CD4-positive, alpha-beta T cell (primary cell): ENCODE measurements around the gene DOCK2. TPM values are rescaled to one million over a fixed set of nuclear protein-coding genes. Genes with fewer than 3 reads are reported as not detected.

Experiments used
- ATAC-seq: fragments of 200-7000 bp; cut with Tn5 transposase; one replicate; pipeline ENCODE4 v1.10.0; 2022; ENCODE audit warnings: mild to moderate bottlenecking; ENCODE audit not compliant: poor library complexity
- CTCF ChIA-PET: fragments of 350-600 bp; sonication (Branson Sonifier 250); formaldehyde crosslinking; loops from one replicate; lab custom pipeline; 2021; ENCODE audit warnings: antibody characterized with exemption, inconsistent platforms; lab: Charles Lee
- POLR2A ChIA-PET: fragments of 350-600 bp; sonication (Branson Sonifier 250); formaldehyde crosslinking; loops from one replicate; lab custom pipeline; 2021; ENCODE audit warnings: antibody characterized with exemption, inconsistent platforms; lab: Charles Lee
- DNase-seq, 14 experiments: peaks; one replicate each; pipeline ENCODE4 v3.0.0-alpha.2; 2013 to 2020; ENCODE audit warnings: mixed read lengths in 2 of 14
- H3K27ac ChIP-seq, 2 donors: one replicate each; pipeline versions ENCODE4 v1.5.1 to v1.7.0; 2013; ENCODE audit warnings: low read length in 2 of 2, low read depth in 1 of 2, mild to moderate bottlenecking in 1 of 2
- H3K27me3 ChIP-seq, 2 experiments: 1 replicate in 1 of 2; 2 replicates in 1 of 2; pipeline versions ENCODE4 v1.6.1 to v1.7.0; 2013; ENCODE audit warnings: low read length in 2 of 2, control low read depth in 1 of 2, mild to moderate bottlenecking in 1 of 2, moderate library complexity in 1 of 2; ENCODE audit not compliant: insufficient read depth in 2 of 2, control insufficient read depth in 1 of 2
- H3K36me3 ChIP-seq: one replicate; pipeline ENCODE4 v1.6.1; 2013; ENCODE audit warnings: low read length, control low read depth; ENCODE audit not compliant: insufficient read depth
- H3K4me1 ChIP-seq: one replicate; pipeline ENCODE4 v1.6.1; 2013; ENCODE audit warnings: low read length, control low read depth; ENCODE audit not compliant: insufficient read depth
- H3K4me3 ChIP-seq: one replicate; pipeline ENCODE4 v1.5.1; 2013; ENCODE audit warnings: mild to moderate bottlenecking, low read length, moderate library complexity
- H3K9me3 ChIP-seq, 2 experiments: 1 replicate in 1 of 2; 2 replicates in 1 of 2; pipeline versions ENCODE4 v1.6.1 to v1.7.0; 2013; ENCODE audit warnings: low read length in 2 of 2, mild to moderate bottlenecking in 2 of 2, control low read depth in 1 of 2, moderate library complexity in 1 of 2; ENCODE audit not compliant: control insufficient read depth in 1 of 2, insufficient read depth in 1 of 2
- H3K27ac Mint-ChIP-seq: one replicate; pipeline ENCODE4 v1.8.0; 2020; ENCODE audit warnings: mixed read lengths
- H3K27me3 Mint-ChIP-seq: one replicate; pipeline ENCODE4 v1.8.0; 2021; ENCODE audit warnings: mixed read lengths
- H3K36me3 Mint-ChIP-seq: one replicate; pipeline ENCODE4 v1.8.0; 2021; ENCODE audit warnings: low read depth, mixed read lengths
- H3K4me1 Mint-ChIP-seq: one replicate; pipeline ENCODE4 v1.8.0; 2021; ENCODE audit warnings: low read depth, mixed read lengths
- H3K4me3 Mint-ChIP-seq: one replicate; pipeline ENCODE4 v1.8.0; 2020; ENCODE audit warnings: mild to moderate bottlenecking, mixed read lengths
- H3K9me3 Mint-ChIP-seq: one replicate; pipeline ENCODE4 v1.8.0; 2020; ENCODE audit warnings: mixed read lengths
- intact Hi-C, 2 experiments: fragments of 100-400 bp; cut with DNase I in 1 of 2; cut with micrococcal nuclease in 1 of 2; formaldehyde crosslinking; loops; one replicate each; pipeline versions ENCODE4 v1.15.1 to v1.9.0; 2023 to 2025; cut with DNase I, micrococcal nuclease
- total RNA-seq, 174 experiments: library from RNA in 2 of 174; stranded (reverse) in 2 of 174; gene quantifications; one replicate each; pipeline ENCODE4 v1.2.3 and lab custom pipeline; 2021 to 2026
- TF ChIP-seq, protein P1 (sequence below): fragments of 200-600 bp; IDR thresholded peaks from one replicate; pipeline ENCODE4 v1.8.0; 2022; ENCODE audit warnings: antibody characterized with exemption, mild to moderate bottlenecking

DOCK2 gene
- total RNA-seq, 2 experiments from 2014 or later, result 220 to 229 TPM

DNA sequence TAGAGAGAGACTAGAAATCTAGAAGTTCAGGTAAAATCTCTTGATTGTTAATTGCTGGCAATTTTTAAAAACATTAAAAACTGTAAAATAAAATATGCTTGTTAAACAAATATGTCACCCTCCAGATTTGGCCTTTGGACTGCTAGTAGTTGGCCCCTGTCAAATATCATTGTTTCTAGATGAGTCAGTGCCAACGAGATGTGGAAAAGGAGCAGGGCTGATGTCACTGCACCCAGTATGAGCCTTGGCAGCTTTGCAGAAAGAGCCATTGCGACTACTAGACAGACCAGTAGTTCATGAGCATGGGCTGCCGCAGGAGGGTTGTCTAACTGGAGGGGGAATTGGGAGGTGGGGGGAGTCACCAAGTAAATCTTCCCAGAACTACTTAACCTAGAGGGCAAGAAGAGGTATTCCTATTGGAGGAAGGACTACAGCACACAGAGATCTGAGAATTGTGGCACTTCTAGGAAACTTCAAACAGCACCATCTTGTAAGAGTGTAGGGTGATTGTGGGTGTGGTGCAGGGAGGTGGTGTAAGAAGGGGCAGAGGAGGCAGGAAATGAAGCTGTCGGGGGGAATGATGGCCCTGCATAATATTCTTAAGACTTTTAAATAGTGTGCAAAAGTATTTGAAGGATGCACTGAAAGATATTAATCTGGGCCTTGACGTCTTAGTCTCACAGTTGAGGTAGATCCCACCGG is 7.1 kb upstream of the DOCK2 start:
- ATAC-seq, result no peak
- H3K4me3 Mint-ChIP-seq, result no peak overlapping the region

DNA sequence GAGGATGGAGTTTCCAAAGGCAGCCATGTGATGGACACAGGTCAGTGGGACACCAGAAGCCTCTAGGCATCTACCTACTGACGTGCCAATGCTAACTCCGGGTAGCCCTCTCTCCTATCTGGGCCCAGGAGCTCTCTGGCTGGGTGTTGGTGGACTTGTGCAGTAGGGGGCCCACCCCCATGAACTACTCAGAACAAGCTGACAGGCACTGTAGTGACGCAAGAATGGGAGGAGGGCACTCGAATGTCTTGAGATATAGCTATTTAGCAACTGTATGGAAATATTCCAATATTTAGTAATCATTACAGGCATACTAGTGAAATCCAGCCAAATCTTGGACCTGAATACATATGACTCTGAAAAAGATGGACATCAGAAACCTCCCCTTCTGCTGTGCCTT is 5.7 kb upstream of the DOCK2 start:
- DNase-seq, result no peak
- TF ChIP-seq, protein P1, sequence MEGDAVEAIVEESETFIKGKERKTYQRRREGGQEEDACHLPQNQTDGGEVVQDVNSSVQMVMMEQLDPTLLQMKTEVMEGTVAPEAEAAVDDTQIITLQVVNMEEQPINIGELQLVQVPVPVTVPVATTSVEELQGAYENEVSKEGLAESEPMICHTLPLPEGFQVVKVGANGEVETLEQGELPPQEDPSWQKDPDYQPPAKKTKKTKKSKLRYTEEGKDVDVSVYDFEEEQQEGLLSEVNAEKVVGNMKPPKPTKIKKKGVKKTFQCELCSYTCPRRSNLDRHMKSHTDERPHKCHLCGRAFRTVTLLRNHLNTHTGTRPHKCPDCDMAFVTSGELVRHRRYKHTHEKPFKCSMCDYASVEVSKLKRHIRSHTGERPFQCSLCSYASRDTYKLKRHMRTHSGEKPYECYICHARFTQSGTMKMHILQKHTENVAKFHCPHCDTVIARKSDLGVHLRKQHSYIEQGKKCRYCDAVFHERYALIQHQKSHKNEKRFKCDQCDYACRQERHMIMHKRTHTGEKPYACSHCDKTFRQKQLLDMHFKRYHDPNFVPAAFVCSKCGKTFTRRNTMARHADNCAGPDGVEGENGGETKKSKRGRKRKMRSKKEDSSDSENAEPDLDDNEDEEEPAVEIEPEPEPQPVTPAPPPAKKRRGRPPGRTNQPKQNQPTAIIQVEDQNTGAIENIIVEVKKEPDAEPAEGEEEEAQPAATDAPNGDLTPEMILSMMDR, result no peak
- ATAC-seq, result no peak
- ChIA-PET POLR2A (no interaction called here), CTCF (no interaction called here)
- Histone ChIP-seq H3K36me3 (no peaks in the 10 kb centered on the region), H3K27me3 (no peaks in the 10 kb centered on the region), H3K27ac (no peak overlapping the region), H3K9me3 (no peaks in the 10 kb centered on the region), H3K4me1 (peaks cover 2% of the 10 kb centered on the region), H3K4me3 (no peak overlapping the region)
- H3K9me3 Mint-ChIP-seq, result peaks cover 3% of the 10 kb centered on the region
- H3K27ac Mint-ChIP-seq, result no peak overlapping the region
- H3K27me3 Mint-ChIP-seq, result no peaks in the 10 kb centered on the region
- intact Hi-C loops, result no loop called here
- H3K36me3 Mint-ChIP-seq, result no peaks in the 10 kb centered on the region
- no peak overlapping the region for H3K4me3 Mint-ChIP-seq
- peaks cover 7% of the 10 kb centered on the region for H3K4me1 Mint-ChIP-seq

More for the DNA sequence above, 7.1 kb upstream of the DOCK2 start:
- Histone ChIP-seq H3K9me3 (no peaks in the 10 kb centered on the region), H3K27ac (no peak overlapping the region), H3K4me3 (no peak overlapping the region), H3K4me1 (no peaks in the 10 kb centered on the region), H3K36me3 (no peaks in the 10 kb centered on the region), H3K27me3 (no peaks in the 10 kb centered on the region)
- POLR2A ChIA-PET, result no interaction called here
- CTCF ChIA-PET, result no interaction called here
- no peaks in the 10 kb centered on the region for H3K36me3 Mint-ChIP-seq
- TF ChIP-seq, protein P1, result no peak
- intact Hi-C loops, result no loop called here
- peaks cover 3% of the 10 kb centered on the region for H3K9me3 Mint-ChIP-seq
- no peaks in the 10 kb centered on the region for H3K27me3 Mint-ChIP-seq
- H3K4me1 Mint-ChIP-seq, result no peaks in the 10 kb centered on the region
- DNase-seq, result no peak
- no peak overlapping the region for H3K27ac Mint-ChIP-seq

DNA sequence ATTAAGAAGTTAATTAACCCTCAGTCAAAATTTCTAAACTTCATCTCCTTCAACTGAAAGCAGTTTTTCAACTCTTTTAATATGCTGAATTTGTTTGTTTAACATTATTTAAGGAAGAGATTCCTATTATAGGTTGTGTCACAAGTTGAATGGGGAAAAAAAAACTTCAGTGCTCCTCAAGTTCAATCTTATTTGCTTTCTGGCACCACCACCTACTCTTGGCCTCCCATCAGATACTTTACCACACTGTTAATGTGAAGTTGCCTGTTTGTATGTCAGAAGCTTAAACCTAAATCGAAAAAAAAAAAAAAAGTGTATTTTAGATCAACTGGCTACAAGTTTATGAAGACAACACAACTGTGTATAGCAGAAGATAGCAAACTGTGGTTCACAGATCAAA is 4.1 kb upstream of the DOCK2 start:
- POLR2A ChIA-PET, result no interaction called here
- peaks cover 11% of the 10 kb centered on the region for H3K36me3 Mint-ChIP-seq

More for the DNA sequence above, 4.1 kb upstream of the DOCK2 start:
- peaks cover 18% of the 10 kb centered on the region for H3K4me1 Mint-ChIP-seq
- Histone ChIP-seq H3K27me3 (no peaks in the 10 kb centered on the region), H3K36me3 (no peaks in the 10 kb centered on the region), H3K9me3 (no peaks in the 10 kb centered on the region), H3K4me3 (no peak overlapping the region), H3K4me1 (peaks cover 10% of the 10 kb centered on the region), H3K27ac (no peak overlapping the region)
- CTCF ChIA-PET, result no interaction called here
- DNase-seq, result no peak
- ATAC-seq, result no peak
- intact Hi-C loops, result no loop called here
- no peak overlapping the region for H3K27ac Mint-ChIP-seq
- no peaks in the 10 kb centered on the region for H3K27me3 Mint-ChIP-seq
- H3K4me3 Mint-ChIP-seq, result no peak overlapping the region
- TF ChIP-seq, protein P1, result no peak
- peaks cover 3% of the 10 kb centered on the region for H3K9me3 Mint-ChIP-seq
